Muscle of leg (tissue), 16 donors: ENCODE results near the gene RBBP8. TPM values are rescaled to one million over a fixed set of nuclear protein-coding genes. Genes with fewer than 3 reads are reported as not detected.
"Not testable (repeated sequence)": the region's sequence is repeated elsewhere in the genome, so short reads cannot be mapped to it uniquely, and the experiment has no call there.

ENCODE experiments used
- DNase-seq: peaks from one replicate; pipeline ENCODE4 v3.0.0; 2013
- H3K27ac ChIP-seq: one replicate; pipeline ENCODE4 v1.5.1; 2013; ENCODE audit warnings: mild to moderate bottlenecking, low read length, control low read depth
- H3K27me3 ChIP-seq: one replicate; pipeline ENCODE4 v1.6.1; 2013; ENCODE audit warnings: low read length; ENCODE audit not compliant: control insufficient read depth, insufficient read depth
- H3K36me3 ChIP-seq: one replicate; pipeline ENCODE4 v1.6.1; 2013; ENCODE audit warnings: low read length; ENCODE audit not compliant: control insufficient read depth, insufficient read depth
- H3K4me1 ChIP-seq: one replicate; pipeline ENCODE4 v1.6.1; 2013; ENCODE audit warnings: low read length; ENCODE audit not compliant: control insufficient read depth, insufficient read depth
- H3K4me3 ChIP-seq: one replicate; pipeline ENCODE4 v1.5.1; 2013; ENCODE audit warnings: low read length, control low read depth
- H3K9me3 ChIP-seq: replicated peaks from 2 replicates; pipeline ENCODE4 v1.6.1; 2013; ENCODE audit warnings: low read depth, low read length; ENCODE audit not compliant: control insufficient read depth
- WGBS: methylation state at CpG from one replicate; pipeline ENCODE4 v1.1.5; 2013; ENCODE audit warnings: missing lambda C conversion rate; ENCODE audit not compliant: insufficient coverage; 5-methylcytosine and 5-hydroxymethylcytosine counted together
- long read RNA-seq, 11 donors: transcript quantifications; one replicate each; lab custom pipeline, GENCODE V29; 2026
- polyA plus RNA-seq, 8 donors: library from polyadenylated mRNA; unstranded; fragments of 120-200 nt; gene quantifications; one replicate each; pipeline versions ENCODE4 v1.2.1 to v1.2.3, GENCODE V29; 2013; ENCODE audit warnings: inconsistent platforms in 1 of 8, low replicate concordance in 1 of 8; ENCODE audit not compliant: insufficient read length in 8 of 8, insufficient read depth in 1 of 8
- total RNA-seq: library from RNA; stranded (reverse); fragments of 120-200 nt; gene quantifications from one replicate; pipeline ENCODE4 v1.2.4, GENCODE V29; 2013

Gene RBBP8
- total RNA-seq = 11.4 TPM
- polyA plus RNA-seq = 10 to 100 TPM in 7 of 8 donors, 1 to 10 TPM in 1; 9.5 to 21.3 (median 12.5) TPM
- long read RNA-seq, donor 1 = 0 reads
- long read RNA-seq, donor 2 = 0 reads
- long read RNA-seq, donor 3 = 0 reads
- long read RNA-seq, donor 4 = 0 reads
- long read RNA-seq, donor 5, partial matches to known transcripts = 0 of 1 reads
- long read RNA-seq, donor 5, other reads (novel, unspliced or antisense) = 0 of 1 reads
- long read RNA-seq, donor 6 = 0 reads
- long read RNA-seq, donor 7 = 0 reads
- long read RNA-seq, donor 8, partial matches to known transcripts = 0 of 2 reads
- long read RNA-seq, donor 8, other reads (novel, unspliced or antisense) = 0 of 2 reads
- long read RNA-seq, donor 9 = 0 reads
- long read RNA-seq, donor 10, partial matches to known transcripts = 0 of 1 reads
- long read RNA-seq, donor 10, other reads (novel, unspliced or antisense) = 0 of 1 reads
- long read RNA-seq, donor 11, partial matches to known transcripts = 0 of 1 reads
- long read RNA-seq, donor 11, other reads (novel, unspliced or antisense) = 0 of 1 reads

DNA sequence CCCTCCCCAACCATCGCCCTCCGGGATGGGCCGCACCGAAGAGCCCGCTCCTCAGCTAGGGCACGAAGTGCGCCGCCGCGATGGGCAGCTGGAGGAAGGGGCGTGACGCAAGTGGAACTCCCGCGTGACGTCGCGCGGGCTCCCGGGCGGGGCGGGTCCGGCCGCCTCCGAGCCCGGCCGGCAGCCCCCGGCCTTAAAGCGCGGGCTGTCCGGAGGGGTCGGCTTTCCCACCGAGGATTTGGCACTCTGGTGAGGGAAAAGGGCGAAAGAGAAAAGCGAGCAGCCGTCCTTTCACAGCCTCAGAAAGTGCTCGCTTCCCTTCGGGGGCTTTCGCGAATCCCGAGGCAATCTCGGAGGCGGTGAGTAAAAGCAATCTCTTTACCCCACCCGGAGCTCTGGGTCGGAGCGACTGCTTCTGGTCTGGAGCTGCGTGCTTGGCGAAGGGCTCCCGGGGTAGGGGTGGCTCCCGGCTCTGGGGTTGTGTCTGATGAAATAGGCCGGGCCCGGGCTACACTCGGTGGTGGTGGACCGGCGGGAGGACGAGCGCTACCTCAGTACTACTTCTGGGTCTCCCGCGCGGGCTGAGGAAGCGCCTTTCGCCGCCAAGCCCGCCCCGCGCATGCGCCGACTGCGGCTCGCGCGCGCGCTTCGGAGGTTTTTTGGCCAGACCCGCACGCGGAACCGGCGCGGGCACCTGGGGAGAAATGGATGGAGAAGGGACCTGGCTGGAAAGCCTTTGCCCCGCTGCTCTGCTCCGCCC, at the start of gene RBBP8:
Gene RBBP8 (plus strand): TSS at position 123 of the 760 bp plus-strand sequence. CDS start 3,524 bp downstream, outside the sequence.
- Histone ChIP-seq H3K27ac (peak within 1 kb of the TSS; percentile 99), H3K4me1 (no peaks in the 10 kb centered on the region), H3K9me3 (no peaks in the 10 kb centered on the region), H3K4me3 (peak within 1 kb of the TSS; percentile 97), H3K27me3 (no peaks in the 10 kb centered on the region), H3K36me3 (peaks cover 3% of the 10 kb centered on the region)
- WGBS = under 1% methylated on average over 71 of the region's 82 CpGs
- DNase-seq = peak; percentile 93

DNA sequence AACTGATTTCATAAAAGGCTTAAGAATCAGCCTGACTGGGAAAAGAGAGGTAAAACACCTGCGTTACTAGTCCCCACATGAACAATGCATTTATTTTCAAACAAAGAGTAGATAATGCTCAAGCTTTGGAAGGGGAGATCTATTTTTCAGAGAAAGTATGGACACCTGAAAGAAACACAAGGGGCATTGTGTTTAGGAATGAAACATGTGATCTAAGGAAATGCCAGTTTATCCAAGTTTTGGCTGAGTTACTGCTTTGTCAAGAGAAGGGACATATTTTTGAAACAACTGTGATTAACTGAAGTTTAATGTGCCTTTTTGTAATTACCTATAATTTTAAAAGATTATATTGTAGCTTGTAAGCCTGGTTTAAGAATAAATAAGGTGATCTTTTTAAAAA, 49.3 kb upstream of the RBBP8 start:
- Histone ChIP-seq H3K9me3 (peaks cover 2% of the 10 kb centered on the region), H3K27me3 (no peaks in the 10 kb centered on the region), H3K4me1 (no peaks in the 10 kb centered on the region), H3K4me3 (no peak overlapping the region), H3K27ac (no peak overlapping the region), H3K36me3 (no peaks in the 10 kb centered on the region)
- WGBS = no CpG with 5 or more reads among the region's 1 CpG
- no peak for DNase-seq

DNA sequence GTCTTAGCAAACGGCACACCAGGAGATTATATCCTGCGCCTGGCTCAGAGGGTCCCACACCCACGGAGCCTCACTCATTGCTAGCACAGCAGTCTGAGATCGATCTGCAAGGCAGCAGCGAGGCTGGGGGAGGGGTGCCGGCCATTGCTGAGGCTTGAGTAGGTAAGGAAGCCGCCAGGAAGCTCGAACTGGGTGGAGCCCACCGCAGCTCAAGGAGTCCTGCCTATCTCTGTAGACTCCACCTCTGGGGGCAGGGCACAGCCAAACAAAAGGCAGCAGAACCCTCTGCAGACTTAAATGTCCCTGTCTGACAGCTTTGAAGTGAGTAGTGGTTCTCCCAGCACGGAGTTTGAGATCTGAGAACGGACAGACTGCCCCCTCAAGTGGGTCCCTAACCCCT, 47.4 kb upstream of the RBBP8 start:
- not testable (repeated sequence) for H3K9me3 ChIP-seq, H3K27ac ChIP-seq, H3K4me1 ChIP-seq, H3K4me3 ChIP-seq, H3K27me3 ChIP-seq, DNase-seq, H3K36me3 ChIP-seq
- 80% methylated on average over 9 of the region's 11 CpGs for WGBS

DNA sequence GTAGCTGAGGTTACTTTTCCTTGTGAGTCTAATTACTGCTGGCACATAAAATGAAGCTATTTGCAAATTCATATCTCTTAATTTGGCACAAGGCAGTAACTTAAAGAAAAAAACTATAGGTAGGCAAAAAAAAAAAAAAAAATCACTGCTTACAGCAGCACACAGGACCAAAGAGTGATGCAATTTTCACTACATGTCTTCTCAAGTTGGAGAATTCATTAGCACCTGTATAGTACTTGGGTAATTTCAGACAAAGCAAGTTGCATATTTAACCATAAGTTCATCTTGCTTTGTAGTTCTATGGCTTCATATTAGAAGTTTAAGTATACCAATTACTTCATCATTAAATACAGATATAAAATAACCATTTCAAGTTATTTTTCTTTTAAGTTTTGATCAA, 33.7 kb upstream of the RBBP8 start:
- H3K27ac ChIP-seq = no peak overlapping the region
- H3K9me3 ChIP-seq = no peaks in the 10 kb centered on the region
- no peaks in the 10 kb centered on the region for H3K27me3 ChIP-seq
- DNase-seq = no peak
- peaks cover 7% of the 10 kb centered on the region for H3K4me1 ChIP-seq
- no peak overlapping the region for H3K4me3 ChIP-seq
- H3K36me3 ChIP-seq = no peaks in the 10 kb centered on the region

DNA sequence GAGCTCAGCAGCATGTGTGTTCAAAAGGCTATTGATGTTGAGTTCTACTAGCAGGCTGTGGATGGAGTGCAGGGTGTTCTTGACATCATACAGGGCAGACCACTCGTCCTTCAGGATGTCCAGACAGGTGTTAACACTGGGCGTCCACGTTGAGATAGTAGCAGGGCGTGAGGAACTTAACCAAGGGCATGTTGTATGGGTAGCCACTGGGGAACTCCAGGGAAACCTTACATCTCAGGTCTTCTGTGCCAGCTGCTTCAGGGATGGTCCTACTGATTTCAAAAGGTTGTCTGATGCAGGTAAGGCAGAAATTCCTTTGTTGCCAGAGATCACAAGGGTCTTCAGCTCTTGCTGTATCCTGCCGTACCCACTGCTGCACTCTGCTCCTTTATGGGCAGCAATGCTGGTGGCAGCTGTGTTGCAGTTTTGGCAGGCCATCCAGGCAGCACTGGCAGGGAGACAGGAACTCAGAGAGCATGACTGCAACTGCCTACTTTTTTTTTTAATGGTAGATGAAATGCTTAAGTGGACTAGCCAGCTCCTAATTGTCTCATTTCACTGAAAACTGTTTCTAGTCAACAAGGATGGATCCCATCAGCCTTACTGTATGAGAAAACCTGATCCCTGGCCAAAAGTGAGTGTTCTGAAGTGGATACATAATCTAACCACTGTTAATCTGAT, 32.4 kb upstream of the RBBP8 start:
- WGBS = 86% methylated on average over 5 of the region's 5 CpGs
- Histone ChIP-seq H3K36me3 (no peaks in the 10 kb centered on the region), H3K4me3 (no peak overlapping the region), H3K9me3 (no peaks in the 10 kb centered on the region), H3K27me3 (no peaks in the 10 kb centered on the region), H3K4me1 (peaks cover 7% of the 10 kb centered on the region), H3K27ac (no peak overlapping the region)
- DNase-seq = peak; percentile 69

DNA sequence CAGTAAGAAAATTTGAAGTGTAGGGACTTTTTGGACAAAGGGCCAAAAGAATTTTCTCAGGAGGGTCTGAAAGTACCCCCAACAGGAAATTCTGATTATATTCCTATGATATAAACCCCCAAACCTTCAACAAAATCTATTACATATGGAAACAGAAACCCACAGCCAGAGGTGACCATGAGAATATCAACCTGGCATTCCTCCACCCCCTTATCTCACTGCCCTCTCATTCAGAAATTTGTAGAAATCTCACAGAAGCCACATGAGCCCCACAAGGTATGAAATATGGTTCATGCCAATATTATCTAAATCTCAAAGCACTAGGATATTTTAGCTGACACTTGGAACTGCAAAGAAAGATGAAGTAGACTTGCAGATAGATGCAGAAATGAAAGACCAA, 31.0 kb upstream of the RBBP8 start:
- Histone ChIP-seq H3K36me3 (no peaks in the 10 kb centered on the region), H3K4me3 (no peak overlapping the region), H3K9me3 (no peaks in the 10 kb centered on the region), H3K27me3 (no peaks in the 10 kb centered on the region), H3K4me1 (peaks cover 7% of the 10 kb centered on the region), H3K27ac (no peak overlapping the region)
- no peak for DNase-seq

DNA sequence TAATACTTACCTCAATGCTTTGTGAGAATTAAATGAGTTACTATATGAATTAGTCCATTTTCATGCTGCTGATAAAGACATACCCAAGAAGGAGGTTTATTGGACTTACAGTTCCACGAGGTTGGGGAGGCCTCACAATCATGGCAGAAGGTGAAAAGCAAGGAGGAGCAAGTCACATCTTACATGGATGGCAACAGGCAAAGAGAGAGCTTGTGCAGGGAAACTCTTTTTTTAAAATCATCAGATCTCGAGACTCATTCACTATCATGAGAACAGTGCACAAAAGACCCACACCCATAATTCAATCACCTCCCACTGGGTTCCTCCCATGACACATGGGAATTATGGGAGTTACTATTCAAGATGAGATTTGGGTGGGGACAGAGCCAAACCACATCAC, 29.9 kb upstream of the RBBP8 start:
- not testable (repeated sequence) for H3K9me3 ChIP-seq, DNase-seq, H3K27ac ChIP-seq, H3K4me1 ChIP-seq, H3K4me3 ChIP-seq, H3K27me3 ChIP-seq, H3K36me3 ChIP-seq
- no CpG with 5 or more reads among the region's 2 CpGs for WGBS

DNA sequence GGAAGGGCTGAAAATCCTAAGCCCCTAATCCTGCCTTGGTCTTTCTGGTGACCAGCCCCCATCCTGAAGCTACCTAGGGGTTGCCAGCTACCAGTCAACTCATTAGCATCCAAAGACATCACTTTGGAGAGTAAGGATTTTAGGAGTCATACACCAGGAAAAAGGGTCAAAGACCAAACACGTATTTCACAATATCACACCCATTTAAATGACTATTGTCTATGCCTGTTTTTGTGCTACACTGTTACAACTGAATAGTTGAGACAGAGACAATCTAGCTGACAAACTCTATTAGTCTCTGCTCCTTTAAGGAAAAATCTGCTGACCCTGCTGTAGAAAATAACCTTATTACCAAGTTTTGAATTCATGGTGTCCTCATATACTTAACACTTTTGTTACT, 21.0 kb upstream of the RBBP8 start:
- WGBS = no CpG with 5 or more reads among the region's 1 CpG
- Histone ChIP-seq H3K27ac (no peak overlapping the region), H3K4me1 (no peaks in the 10 kb centered on the region)

DNA sequence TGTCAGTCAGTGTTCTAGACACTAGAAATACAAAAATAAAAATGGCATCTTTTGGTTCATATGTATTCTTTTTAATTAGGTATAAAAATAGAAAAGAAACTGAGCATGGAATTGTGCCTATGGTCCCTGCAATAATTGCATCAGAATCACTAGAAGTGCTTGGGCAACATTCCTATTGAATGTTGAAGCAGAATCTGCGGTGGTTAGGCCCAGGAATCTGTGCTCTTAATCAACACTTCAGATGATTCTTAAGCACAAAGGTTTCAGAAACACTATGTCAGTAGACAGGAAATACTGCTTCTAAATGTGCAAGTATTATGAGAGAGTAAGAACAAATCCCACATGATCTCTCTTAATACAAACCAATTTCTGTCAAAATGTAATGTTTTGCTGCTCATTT, 20.3 kb upstream of the RBBP8 start:
- no peak for DNase-seq
- no peaks in the 10 kb centered on the region for H3K27me3 ChIP-seq
- 100% methylated on average over 1 of the region's 1 CpG for WGBS

More for the DNA sequence above, 21.0 kb upstream of the RBBP8 start:
- Histone ChIP-seq H3K4me3 (no peak overlapping the region), H3K36me3 (no peaks in the 10 kb centered on the region), H3K27me3 (no peaks in the 10 kb centered on the region), H3K9me3 (no peaks in the 10 kb centered on the region)
- DNase-seq = no peak

DNA sequence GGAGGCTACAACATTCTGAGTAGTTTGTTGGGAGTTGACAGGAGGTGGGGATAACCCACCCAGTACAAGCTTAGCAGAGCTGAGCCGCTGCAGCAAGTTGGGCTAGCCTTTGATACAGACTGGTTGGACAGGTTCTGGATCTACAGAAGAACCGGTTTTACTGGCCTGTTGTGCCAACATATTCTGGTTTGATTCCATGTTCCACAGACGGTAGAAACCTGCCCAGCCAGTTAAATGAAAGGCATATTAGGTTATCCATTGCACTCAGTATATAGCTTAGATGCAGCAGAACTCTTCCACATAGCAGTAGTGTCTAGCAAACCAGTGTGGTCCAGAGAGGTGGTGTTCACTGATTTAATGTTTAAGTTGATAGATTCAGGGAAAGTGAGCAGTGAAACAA, 19.3 kb upstream of the RBBP8 start:
- Histone ChIP-seq H3K4me1 (no peaks in the 10 kb centered on the region), H3K9me3 (no peaks in the 10 kb centered on the region), H3K27me3 (no peaks in the 10 kb centered on the region), H3K36me3 (no peaks in the 10 kb centered on the region), H3K4me3 (no peak overlapping the region), H3K27ac (no peak overlapping the region)
- no peak for DNase-seq
- WGBS = 74% methylated on average over 2 of the region's 3 CpGs

More for the DNA sequence above, 20.3 kb upstream of the RBBP8 start:
- Histone ChIP-seq H3K36me3 (no peaks in the 10 kb centered on the region), H3K27ac (no peak overlapping the region), H3K4me3 (no peak overlapping the region), H3K9me3 (no peaks in the 10 kb centered on the region), H3K4me1 (no peaks in the 10 kb centered on the region)
